A549 (cell line): ENCODE measurements around the gene CELF5.

Source experiments
- CEBPB ChIP-seq, 2 experiments: fragments of >200 bp in 1 of 2; sonication (Bioruptor Twin) in 1 of 2; formaldehyde crosslinking in 1 of 2; IDR thresholded peaks; 2 replicates each; pipeline ENCODE4 v1.6.1; 2012 to 2016
- CHD2 ChIP-seq: fragments of 150-350 bp; IDR thresholded peaks from 2 replicates; pipeline ENCODE4 v1.6.1; 2014; ENCODE audit warnings: low read length; ENCODE audit not compliant: partially characterized antibody
- CTCF ChIP-seq: fragments of >200 bp; sonication (Bioruptor Twin); formaldehyde crosslinking; IDR thresholded peaks from 3 replicates; pipeline ENCODE4 v1.5.1; 2016
- HDAC2 ChIP-seq: fragments of 200-600 bp; sonication (generic); IDR thresholded peaks from 2 replicates; pipeline ENCODE4 v1.6.1; 2016
- HOXA7 ChIP-seq: fragments of 250-450 bp; sonication (Bioruptor Pico); IDR thresholded peaks from 2 replicates; pipeline ENCODE4 v1.5.0; 2020; ENCODE audit warnings: mild to moderate bottlenecking, moderate library complexity
- MAFK ChIP-seq: fragments of 450-650 bp; IDR thresholded peaks from 2 replicates; pipeline ENCODE4 v1.6.1; 2014; ENCODE audit not compliant: partially characterized antibody
- POLR2A ChIP-seq: IDR thresholded peaks from 2 replicates; pipeline ENCODE4 v1.6.1; 2012; ENCODE audit warnings: mild to moderate bottlenecking, low read length
- POLR2AphosphoS2 ChIP-seq: conservative IDR thresholded peaks from 2 replicates; pipeline ENCODE4 v1.6.1; 2012; ENCODE audit warnings: low read length, improper control_type of control experiment, inconsistent platforms
- RAD21 ChIP-seq, 2 experiments: fragments of >200 bp in 1 of 2; sonication (Bioruptor Twin) in 1 of 2; formaldehyde crosslinking in 1 of 2; IDR thresholded peaks in 1 of 2; conservative IDR thresholded peaks in 1 of 2; 2 replicates in 1 of 2; 3 replicates in 1 of 2; pipeline ENCODE4 v1.6.1; 2012 to 2018; ENCODE audit warnings: inconsistent platforms in 1 of 2

DNA sequence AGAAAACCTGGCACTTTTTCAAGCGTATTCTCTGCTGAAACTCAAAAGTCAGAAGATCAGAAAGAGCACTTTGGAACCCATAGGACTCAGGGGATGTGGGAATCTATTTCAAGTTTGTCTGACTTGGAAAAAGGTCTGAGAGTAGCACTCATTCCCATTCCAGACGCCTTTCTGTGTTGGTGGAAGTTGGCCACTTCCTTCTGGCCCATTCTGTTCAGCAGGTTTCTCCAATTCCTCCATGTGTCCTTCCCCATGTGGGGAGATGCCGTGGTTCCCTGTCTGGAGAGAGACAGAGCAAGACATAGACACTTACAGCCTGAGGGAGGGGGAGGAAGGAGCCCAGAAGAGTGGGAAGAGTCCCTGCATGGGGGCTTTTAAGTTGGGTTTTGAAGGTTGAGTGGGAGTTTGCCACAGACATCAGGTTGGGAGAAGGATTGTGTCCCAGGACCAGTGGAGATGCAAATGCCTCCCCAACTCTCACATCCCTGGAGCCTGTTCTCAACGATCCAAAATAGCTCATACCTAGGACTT lies 48.0 kb downstream of the CELF5 start:
- TF ChIP-seq CTCF (no peak), HOXA7 (no peak), CEBPB (IDR thresholded peaks at IDR 0.05) (no peak), RAD21 (conservative IDR thresholded peaks at IDR 0.05 in 1 of 2, IDR thresholded peaks at IDR 0.05 in 1 of 2) (no peak), MAFK (no peak), POLR2AphosphoS2 (no peak), HDAC2 (no peak), CHD2 (no peak), POLR2A (no peak)
